Upper lobe of left lung (tissue), 6 donors: Measurements from ENCODE around the gene TSNAX. TPM values are rescaled to one million over a fixed set of nuclear protein-coding genes. Genes with fewer than 3 reads are reported as not detected.
A peak's percentile ranks its signal among the peaks of the same experiment; 100 is the strongest.

ENCODE experiments used
- ATAC-seq, 2 donors: fragments of 200-7000 bp; cut with Tn5 transposase; one replicate each; pipeline ENCODE4 v1.9.1; 2022; ENCODE audit warnings: mild to moderate bottlenecking in 2 of 2, moderate library complexity in 2 of 2; ENCODE audit not compliant: low FRiP score in 2 of 2
- DNase-seq, 2 donors: peaks; one replicate each; pipeline ENCODE4 v3.0.0-alpha.2; 2019 to 2020
- H3K27ac ChIP-seq, 4 donors: fragments of 200-600 bp; sonication (generic); one replicate each; pipeline ENCODE4 v1.5.1; 2016 to 2019
- H3K27me3 ChIP-seq, 4 donors: fragments of 200-600 bp; sonication (generic); one replicate each; pipeline ENCODE4 v1.5.1; 2017 to 2019
- H3K36me3 ChIP-seq, 4 donors: fragments of 200-600 bp; sonication (generic); one replicate each; pipeline ENCODE4 v1.5.1; 2016 to 2019
- H3K4me1 ChIP-seq, 4 donors: fragments of 200-600 bp; sonication (generic); one replicate each; pipeline ENCODE4 v1.5.1; 2018 to 2019
- H3K4me3 ChIP-seq, 4 donors: fragments of 200-600 bp; sonication (generic); one replicate each; pipeline ENCODE4 v1.5.1; 2017 to 2019; ENCODE audit warnings: mild to moderate bottlenecking in 2 of 4, moderate library complexity in 1 of 4
- H3K9me3 ChIP-seq, 4 donors: fragments of 200-600 bp; sonication (generic); one replicate each; pipeline ENCODE4 v1.5.1; 2018 to 2019
- CTCF ChIP-seq, 6 experiments: fragments of 450-650 bp in 4 of 6; fragments of 200-600 bp in 2 of 6; sonication (generic) in 2 of 6; IDR thresholded peaks; one replicate each; pipeline ENCODE4 v1.5.1; 2016 to 2019; ENCODE audit warnings: antibody characterized with exemption in 6 of 6
- EP300 ChIP-seq, 4 donors: sonication (generic); formaldehyde crosslinking; IDR thresholded peaks; one replicate each; pipeline ENCODE4 v1.5.1; 2017; ENCODE audit warnings: antibody characterized with exemption in 4 of 4, control low read depth in 2 of 4
- POLR2A ChIP-seq, 4 donors: fragments of 450-650 bp; IDR thresholded peaks; one replicate each; pipeline ENCODE4 v1.5.1; 2016 to 2017; ENCODE audit warnings: antibody characterized with exemption in 4 of 4, mild to moderate bottlenecking in 2 of 4
- POLR2AphosphoS5 ChIP-seq, 2 donors: sonication (generic); formaldehyde crosslinking; IDR thresholded peaks; one replicate each; pipeline ENCODE4 v1.5.1; 2017; ENCODE audit warnings: antibody characterized with exemption in 2 of 2
- WGBS, 2 donors: methylation state at CpG; one replicate each; pipeline ENCODE4 v1.1.5; 2017 to 2018; 5-methylcytosine and 5-hydroxymethylcytosine counted together
- total RNA-seq, 6 donors: library from RNA; depleted of rRNA in 4 of 6; stranded (reverse); fragments of >200 nt in 4 of 6; gene quantifications; one replicate each; pipeline versions ENCODE4 v1.1.0 to v1.2.1, GENCODE V29; 2016 to 2021
- donor health status: DM: no; HTN: no; CAD: no; lungs with moderate emphysema.
- donor health status: DM: no; HTN: yes; CAD: no; lungs with severe emphysema.

The TSNAX gene
- total RNA-seq, 6 donors from 2014 or later: 6.3 to 39.7 (median 24.6) TPM

- 81 to 88% methylated on average over 2 of the region's 2 CpGs for WGBS, 2 donors
- Histone ChIP-seq H3K27ac (peak overlapping the region in 2 of 4 donors; percentile 51 to 53), H3K4me3 (no peak overlapping the region), H3K27me3 (no peaks in the 10 kb centered on the region), H3K4me1 (peaks cover 4 to 7% (median 5%) of the 10 kb centered on the region in 4 donors), H3K9me3 (no peaks in the 10 kb centered on the region), H3K36me3 (no peaks in the 10 kb centered on the region)
- no peak for DNase-seq
- TF ChIP-seq CTCF (IDR thresholded peaks at IDR 0.05): no peak
- TF ChIP-seq POLR2AphosphoS5 (IDR thresholded peaks at IDR 0.05): no peak
- no peak for TF ChIP-seq EP300 (IDR thresholded peaks at IDR 0.05)
- no peak for TF ChIP-seq POLR2A (IDR thresholded peaks at IDR 0.05)
- ATAC-seq: no peak
Observed at GRCh38 chr1:231522931-231523642, 5.4 kb upstream of the TSNAX start.

GRCh38 chr1:231523816-231524215 is 4.7 kb upstream of the TSNAX start:
- H3K4me3 ChIP-seq: no peak overlapping the region
- DNase-seq: no peak
- H3K36me3 ChIP-seq: no peaks in the 10 kb centered on the region
- H3K4me1 ChIP-seq: peaks cover 4 to 7% (median 5%) of the 10 kb centered on the region in 4 donors
- peak overlapping the region in 2 of 4 donors; percentile 51 to 53 for H3K27ac ChIP-seq
- WGBS, 2 donors: 58 to 73% methylated on average over 2 of the region's 2 CpGs
- H3K9me3 ChIP-seq: no peaks in the 10 kb centered on the region
- no peaks in the 10 kb centered on the region for H3K27me3 ChIP-seq
- TF ChIP-seq POLR2AphosphoS5 (IDR thresholded peaks at IDR 0.05) (peak in 1 of 2 donors; percentile 65), POLR2A (IDR thresholded peaks at IDR 0.05) (no peak), EP300 (IDR thresholded peaks at IDR 0.05) (peak in 2 of 4 donors; percentile 20 to 35)
- ATAC-seq: no peak

- Histone ChIP-seq H3K27ac (no peak overlapping the region), H3K4me3 (no peak overlapping the region), H3K9me3 (no peaks in the 10 kb centered on the region), H3K36me3 (peaks cover 0 to 8% (median 0%) of the 10 kb centered on the region in 4 donors), H3K27me3 (no peaks in the 10 kb centered on the region), H3K4me1 (peaks cover 22 to 30% (median 27%) of the 10 kb centered on the region in 4 donors)
- DNase-seq (no peak), ATAC-seq (no peak)
- no peak for TF ChIP-seq CTCF (IDR thresholded peaks at IDR 0.05)
- TF ChIP-seq POLR2AphosphoS5 (IDR thresholded peaks at IDR 0.05): no peak
- no peak for TF ChIP-seq POLR2A (IDR thresholded peaks at IDR 0.05)
- TF ChIP-seq EP300 (IDR thresholded peaks at IDR 0.05): no peak
Observed at GRCh38 chr1:231526536-231526935, 1.9 kb upstream of the TSNAX start.

GRCh38 chr1:231527586-231528171 is 790 bp upstream of the TSNAX start:
- ATAC-seq (peak in 1 of 2 donors; percentile 0), DNase-seq (no peak)
- Histone ChIP-seq H3K27me3 (no peaks in the 10 kb centered on the region), H3K4me3 (peak overlapping the region; percentile 25 to 90 (median 68)), H3K9me3 (no peaks in the 10 kb centered on the region), H3K27ac (peak overlapping the region; percentile 86 to 96 (median 94)), H3K4me1 (peaks cover 24 to 40% (median 30%) of the 10 kb centered on the region in 4 donors), H3K36me3 (peaks cover 0 to 12% (median 0%) of the 10 kb centered on the region in 4 donors)
- WGBS, 2 donors: 59 to 60% methylated on average over 15 of the region's 15 CpGs
- no peak for TF ChIP-seq POLR2A (IDR thresholded peaks at IDR 0.05)
- TF ChIP-seq EP300 (IDR thresholded peaks at IDR 0.05): no peak
- no peak for TF ChIP-seq POLR2AphosphoS5 (IDR thresholded peaks at IDR 0.05)
- TF ChIP-seq CTCF (IDR thresholded peaks at IDR 0.05): no peak

- Histone ChIP-seq H3K27me3 (no peaks in the 10 kb centered on the region), H3K4me3 (no peak overlapping the region), H3K27ac (no peak overlapping the region), H3K9me3 (no peaks in the 10 kb centered on the region), H3K36me3 (peaks cover 0 to 36% (median 5%) of the 10 kb centered on the region in 4 donors), H3K4me1 (peaks cover 18 to 36% (median 24%) of the 10 kb centered on the region in 4 donors)
- WGBS, 2 donors: 95 to 96% methylated on average over 7 of the region's 7 CpGs
- DNase-seq (no peak), ATAC-seq (no peak)
- no peak for TF ChIP-seq EP300 (IDR thresholded peaks at IDR 0.05)
- TF ChIP-seq POLR2A (IDR thresholded peaks at IDR 0.05): no peak
- TF ChIP-seq CTCF (IDR thresholded peaks at IDR 0.05): no peak
- no peak for TF ChIP-seq POLR2AphosphoS5 (IDR thresholded peaks at IDR 0.05)
Observed at GRCh38 chr1:231533240-231533639, 4.8 kb downstream of the TSNAX start.
